Fibroblast of lung (primary cell): ENCODE measurements around the gene CALN1.

ENCODE experiments used
- EZH2 ChIP-seq: IDR thresholded peaks from 2 replicates; pipeline ENCODE4 v1.5.1; 2012; ENCODE audit warnings: low read length, control low read depth, mild to moderate bottlenecking; ENCODE audit errors: missing control alignments
- TF ChIP-seq, protein P1 (sequence below), 2 donors: IDR thresholded peaks in 1 of 2; conservative IDR thresholded peaks in 1 of 2; 1 replicate in 1 of 2; 2 replicates in 1 of 2; pipeline ENCODE4 v1.5.1; 2011 to 2012; ENCODE audit warnings: low read length in 2 of 2, control low read depth in 1 of 2, inconsistent platforms in 1 of 2, low read depth in 1 of 2, mild to moderate bottlenecking in 1 of 2

DNA sequence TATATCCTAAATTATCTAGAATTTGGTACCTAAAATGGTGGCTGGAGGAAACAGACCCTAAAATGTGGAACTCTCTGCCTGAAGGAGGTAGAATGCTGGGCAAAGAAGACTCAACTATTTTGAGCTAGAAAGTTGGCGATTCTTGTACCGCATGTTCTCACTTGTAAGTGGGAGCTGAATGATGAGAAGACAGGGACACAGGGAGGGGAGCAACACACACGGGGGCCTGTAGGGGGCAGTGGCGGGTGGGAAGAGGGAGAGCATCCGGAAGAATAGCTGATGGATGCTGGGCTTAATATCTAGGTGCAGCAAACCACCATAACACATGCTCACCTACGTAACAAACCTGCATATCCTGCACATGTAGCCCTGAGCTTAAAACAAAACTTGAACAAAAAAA is 250.6 kb downstream of the CALN1 start:
- TF ChIP-seq, protein P1, sequence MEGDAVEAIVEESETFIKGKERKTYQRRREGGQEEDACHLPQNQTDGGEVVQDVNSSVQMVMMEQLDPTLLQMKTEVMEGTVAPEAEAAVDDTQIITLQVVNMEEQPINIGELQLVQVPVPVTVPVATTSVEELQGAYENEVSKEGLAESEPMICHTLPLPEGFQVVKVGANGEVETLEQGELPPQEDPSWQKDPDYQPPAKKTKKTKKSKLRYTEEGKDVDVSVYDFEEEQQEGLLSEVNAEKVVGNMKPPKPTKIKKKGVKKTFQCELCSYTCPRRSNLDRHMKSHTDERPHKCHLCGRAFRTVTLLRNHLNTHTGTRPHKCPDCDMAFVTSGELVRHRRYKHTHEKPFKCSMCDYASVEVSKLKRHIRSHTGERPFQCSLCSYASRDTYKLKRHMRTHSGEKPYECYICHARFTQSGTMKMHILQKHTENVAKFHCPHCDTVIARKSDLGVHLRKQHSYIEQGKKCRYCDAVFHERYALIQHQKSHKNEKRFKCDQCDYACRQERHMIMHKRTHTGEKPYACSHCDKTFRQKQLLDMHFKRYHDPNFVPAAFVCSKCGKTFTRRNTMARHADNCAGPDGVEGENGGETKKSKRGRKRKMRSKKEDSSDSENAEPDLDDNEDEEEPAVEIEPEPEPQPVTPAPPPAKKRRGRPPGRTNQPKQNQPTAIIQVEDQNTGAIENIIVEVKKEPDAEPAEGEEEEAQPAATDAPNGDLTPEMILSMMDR (conservative IDR thresholded peaks at IDR 0.05 in 1 of 2, IDR thresholded peaks at IDR 0.05 in 1 of 2; ENCODE audit: low read depth in 1 of 2, low read length in 2 of 2): no peak
- no peak for TF ChIP-seq EZH2
